Fibroblast of lung (primary cell): Measurements from ENCODE around the gene ZNHIT2.

ENCODE experiments used
- CTCF ChIP-seq, 2 donors: IDR thresholded peaks in 1 of 2; conservative IDR thresholded peaks in 1 of 2; 1 replicate in 1 of 2; 2 replicates in 1 of 2; pipeline ENCODE4 v1.5.1; 2011 to 2012; ENCODE audit warnings: low read length in 2 of 2, control low read depth in 1 of 2, inconsistent platforms in 1 of 2, low read depth in 1 of 2, mild to moderate bottlenecking in 1 of 2
- EZH2 ChIP-seq: IDR thresholded peaks from 2 replicates; pipeline ENCODE4 v1.5.1; 2012; ENCODE audit warnings: low read length, control low read depth, mild to moderate bottlenecking; ENCODE audit errors: missing control alignments

GRCh38 chr11:65128182-65129145 is 11.0 kb upstream of the ZNHIT2 start:
- TF ChIP-seq CTCF (conservative IDR thresholded peaks at IDR 0.05 in 1 of 2, IDR thresholded peaks at IDR 0.05 in 1 of 2; ENCODE audit: low read depth in 1 of 2, low read length in 2 of 2) (no peak), EZH2 (no peak)
